Dendritic cell treated with granulocyte-macrophage colony-stimulating factor and Interleukin-4, amounts not matched to agents 40 ng/mL and 50 ng/mL, for 4 days (primary cell): ENCODE results near the gene USP36.

Source experiments
- H3K27ac Mint-ChIP-seq: one replicate; pipeline ENCODE4 v1.8.0; 2022; ENCODE audit warnings: mild to moderate bottlenecking, mixed read lengths
- H3K27me3 Mint-ChIP-seq: one replicate; pipeline ENCODE4 v1.8.0; 2022; ENCODE audit warnings: mild to moderate bottlenecking, mixed read lengths
- H3K36me3 Mint-ChIP-seq: one replicate; pipeline ENCODE4 v1.8.0; 2022; ENCODE audit warnings: low read depth, mixed read lengths
- H3K4me1 Mint-ChIP-seq: one replicate; pipeline ENCODE4 v1.8.0; 2022; ENCODE audit warnings: low read depth, mixed read lengths
- H3K4me3 Mint-ChIP-seq: one replicate; pipeline ENCODE4 v1.8.0; 2022; ENCODE audit warnings: mild to moderate bottlenecking, moderate library complexity, mixed read lengths
- H3K9me3 Mint-ChIP-seq: one replicate; pipeline ENCODE4 v1.8.0; 2022; ENCODE audit warnings: mixed read lengths
- intact Hi-C: fragments of 100-400 bp; cut with micrococcal nuclease; formaldehyde crosslinking; loops from one replicate; pipeline ENCODE4 v1.15.0; 2022

The USP36 gene

GRCh38 chr17:78823282-78824046 lies 17.1 kb downstream of the USP36 start:
- Mint-ChIP-seq H3K4me3 (no peak overlapping the region), H3K9me3 (no peaks in the 10 kb centered on the region), H3K4me1 (peaks cover 28% of the 10 kb centered on the region), H3K36me3 (peaks cover 97% of the 10 kb centered on the region), H3K27me3 (no peaks in the 10 kb centered on the region), H3K27ac (no peak overlapping the region)
- intact Hi-C loops, result no loop called here

GRCh38 chr17:78822552-78822951 lies 18.1 kb downstream of the USP36 start:
- intact Hi-C loops, result no loop called here
- Mint-ChIP-seq H3K9me3 (no peaks in the 10 kb centered on the region), H3K27me3 (no peaks in the 10 kb centered on the region), H3K27ac (no peak overlapping the region), H3K36me3 (peaks cover 97% of the 10 kb centered on the region), H3K4me1 (peaks cover 19% of the 10 kb centered on the region), H3K4me3 (no peak overlapping the region)

GRCh38 chr17:78821961-78822360 lies 18.7 kb downstream of the USP36 start:
- Mint-ChIP-seq H3K27me3 (no peaks in the 10 kb centered on the region), H3K27ac (no peak overlapping the region), H3K36me3 (peaks cover 97% of the 10 kb centered on the region), H3K4me3 (no peak overlapping the region), H3K9me3 (no peaks in the 10 kb centered on the region), H3K4me1 (peaks cover 13% of the 10 kb centered on the region)
- intact Hi-C loops, result no loop called here

GRCh38 chr17:78820841-78821240 lies 19.8 kb downstream of the USP36 start:
- Mint-ChIP-seq H3K27ac (no peak overlapping the region), H3K9me3 (no peaks in the 10 kb centered on the region), H3K4me1 (peaks cover 4% of the 10 kb centered on the region), H3K4me3 (no peak overlapping the region), H3K27me3 (no peaks in the 10 kb centered on the region), H3K36me3 (peaks cover 100% of the 10 kb centered on the region)
- intact Hi-C loops, result no loop called here

GRCh38 chr17:78819806-78820792 lies 20.5 kb downstream of the USP36 start:
- Mint-ChIP-seq H3K36me3 (peaks cover 100% of the 10 kb centered on the region), H3K4me3 (no peak overlapping the region), H3K4me1 (no peaks in the 10 kb centered on the region), H3K27me3 (no peaks in the 10 kb centered on the region), H3K27ac (no peak overlapping the region), H3K9me3 (no peaks in the 10 kb centered on the region)
- intact Hi-C loops, result no loop called here

- intact Hi-C loops, result no loop called here
- Mint-ChIP-seq H3K36me3 (peaks cover 100% of the 10 kb centered on the region), H3K27me3 (no peaks in the 10 kb centered on the region), H3K4me3 (no peak overlapping the region), H3K27ac (no peak overlapping the region), H3K9me3 (no peaks in the 10 kb centered on the region), H3K4me1 (no peaks in the 10 kb centered on the region)
Measured at GRCh38 chr17:78819402-78819801, 21.2 kb downstream of the USP36 start.

- Mint-ChIP-seq H3K9me3 (no peaks in the 10 kb centered on the region), H3K4me1 (no peaks in the 10 kb centered on the region), H3K27ac (no peak overlapping the region), H3K36me3 (peaks cover 100% of the 10 kb centered on the region), H3K27me3 (no peaks in the 10 kb centered on the region), H3K4me3 (no peak overlapping the region)
- intact Hi-C loops, result no loop called here
Measured at GRCh38 chr17:78818932-78819331, 21.7 kb downstream of the USP36 start.

GRCh38 chr17:78818152-78818846 lies 22.3 kb downstream of the USP36 start:
- no peaks in the 10 kb centered on the region for H3K4me1 Mint-ChIP-seq

GRCh38 chr17:78817123-78817522 lies 23.5 kb downstream of the USP36 start:
- no peaks in the 10 kb centered on the region for H3K9me3 Mint-ChIP-seq
- H3K36me3 Mint-ChIP-seq, result peaks cover 100% of the 10 kb centered on the region
- no peak overlapping the region for H3K27ac Mint-ChIP-seq
- no peaks in the 10 kb centered on the region for H3K4me1 Mint-ChIP-seq
- intact Hi-C loops, result no loop called here
- H3K4me3 Mint-ChIP-seq, result no peak overlapping the region
- H3K27me3 Mint-ChIP-seq, result no peaks in the 10 kb centered on the region

More at GRCh38 chr17:78818152-78818846, 22.3 kb downstream of the USP36 start:
- no peak overlapping the region for H3K27ac Mint-ChIP-seq
- no peaks in the 10 kb centered on the region for H3K27me3 Mint-ChIP-seq
- no peak overlapping the region for H3K4me3 Mint-ChIP-seq
- intact Hi-C loops, result no loop called here
- no peaks in the 10 kb centered on the region for H3K9me3 Mint-ChIP-seq
- H3K36me3 Mint-ChIP-seq, result peaks cover 100% of the 10 kb centered on the region

- Mint-ChIP-seq H3K27me3 (no peaks in the 10 kb centered on the region), H3K36me3 (peaks cover 100% of the 10 kb centered on the region), H3K4me3 (no peak overlapping the region), H3K9me3 (no peaks in the 10 kb centered on the region), H3K4me1 (no peaks in the 10 kb centered on the region), H3K27ac (no peak overlapping the region)
- intact Hi-C loops, result no loop called here
Measured at GRCh38 chr17:78815696-78816095, 24.9 kb downstream of the USP36 start.

GRCh38 chr17:78812855-78813254 lies 27.8 kb downstream of the USP36 start:
- Mint-ChIP-seq H3K27me3 (no peaks in the 10 kb centered on the region), H3K9me3 (no peaks in the 10 kb centered on the region), H3K27ac (no peak overlapping the region), H3K36me3 (peaks cover 100% of the 10 kb centered on the region), H3K4me1 (peaks cover 2% of the 10 kb centered on the region), H3K4me3 (no peak overlapping the region)
- intact Hi-C loops, result no loop called here

- peaks cover 34% of the 10 kb centered on the region for H3K4me1 Mint-ChIP-seq
- H3K27me3 Mint-ChIP-seq, result no peaks in the 10 kb centered on the region
- no peaks in the 10 kb centered on the region for H3K9me3 Mint-ChIP-seq
- intact Hi-C loops, result no loop called here
- H3K4me3 Mint-ChIP-seq, result no peak overlapping the region
- no peak overlapping the region for H3K27ac Mint-ChIP-seq
- H3K36me3 Mint-ChIP-seq, result peaks cover 97% of the 10 kb centered on the region
Measured at GRCh38 chr17:78808163-78808562, 32.5 kb downstream of the USP36 start.

GRCh38 chr17:78806451-78806850 lies 34.2 kb downstream of the USP36 start:
- intact Hi-C loops, result no loop called here

GRCh38 chr17:78805301-78805700 lies 35.3 kb downstream of the USP36 start:
- Mint-ChIP-seq H3K27me3 (no peaks in the 10 kb centered on the region), H3K36me3 (peaks cover 96% of the 10 kb centered on the region), H3K9me3 (no peaks in the 10 kb centered on the region), H3K27ac (no peak overlapping the region), H3K4me3 (no peak overlapping the region), H3K4me1 (peaks cover 36% of the 10 kb centered on the region)
- intact Hi-C loops, result no loop called here

More at GRCh38 chr17:78806451-78806850, 34.2 kb downstream of the USP36 start:
- H3K9me3 Mint-ChIP-seq, result no peaks in the 10 kb centered on the region
- H3K36me3 Mint-ChIP-seq, result peaks cover 97% of the 10 kb centered on the region
- no peaks in the 10 kb centered on the region for H3K27me3 Mint-ChIP-seq
- peaks cover 36% of the 10 kb centered on the region for H3K4me1 Mint-ChIP-seq
- peak overlapping the region; percentile 64 for H3K27ac Mint-ChIP-seq
- no peak overlapping the region for H3K4me3 Mint-ChIP-seq
